Hindlimb muscle (tissue), 1 donor: ENCODE results near the gene GIPC2. TPM values are rescaled to one million over a fixed set of nuclear protein-coding genes. Genes with fewer than 3 reads are reported as not detected.
"Not testable (repeated sequence)": the region's sequence is repeated elsewhere in the genome, so short reads cannot be mapped to it uniquely, and the experiment has no call there.

Experiments
- DNase-seq: peaks from one replicate; pipeline ENCODE4 v3.0.0-alpha.2; 2013
- polyA plus RNA-seq: library from polyadenylated mRNA; unstranded; fragments of 120-200 nt; gene quantifications from one replicate; pipeline ENCODE4 v1.2.1, GENCODE V29; 2013; ENCODE audit not compliant: insufficient read length

GIPC2 gene
- polyA plus RNA-seq, 1 donor: 0.94 TPM

GRCh38 chr1:78069784-78070183 lies 24.0 kb downstream of the GIPC2 start:
- DNase-seq: no peak

- no peak for DNase-seq
Measured at GRCh38 chr1:78070210-78070609, 24.4 kb downstream of the GIPC2 start.

GRCh38 chr1:78070758-78071157 lies 25.0 kb downstream of the GIPC2 start:
- DNase-seq: no peak

- no peak for DNase-seq
Measured at GRCh38 chr1:78071696-78072095, 25.9 kb downstream of the GIPC2 start.

- no peak for DNase-seq
Measured at GRCh38 chr1:78072216-78072615, 26.4 kb downstream of the GIPC2 start.

- DNase-seq: no peak
Measured at GRCh38 chr1:78073441-78073840, 27.7 kb downstream of the GIPC2 start.

- DNase-seq: no peak
Measured at GRCh38 chr1:78075621-78076020, 29.9 kb downstream of the GIPC2 start.

- no peak for DNase-seq
Measured at GRCh38 chr1:78078358-78078757, 32.6 kb downstream of the GIPC2 start.

- no peak for DNase-seq
Measured at GRCh38 chr1:78079580-78079979, 33.8 kb downstream of the GIPC2 start.

- DNase-seq: no peak
Measured at GRCh38 chr1:78080767-78081166, 35.0 kb downstream of the GIPC2 start.

GRCh38 chr1:78081980-78082860 lies 36.5 kb downstream of the GIPC2 start:
- no peak for DNase-seq

GRCh38 chr1:78084639-78085038 lies 38.9 kb downstream of the GIPC2 start:
- not testable (repeated sequence) for DNase-seq

GRCh38 chr1:78086697-78087096 lies 40.9 kb downstream of the GIPC2 start:
- no peak for DNase-seq

GRCh38 chr1:78088015-78088414 lies 42.2 kb downstream of the GIPC2 start:
- DNase-seq: no peak

- DNase-seq: no peak
Measured at GRCh38 chr1:78088486-78088885, 42.7 kb downstream of the GIPC2 start.

GRCh38 chr1:78089010-78089409 lies 43.2 kb downstream of the GIPC2 start:
- no peak for DNase-seq

GRCh38 chr1:78090472-78091133 lies 44.8 kb downstream of the GIPC2 start:
- no peak for DNase-seq

- DNase-seq: no peak
Measured at GRCh38 chr1:78091215-78091813, 45.5 kb downstream of the GIPC2 start.

GRCh38 chr1:78091886-78092285 lies 46.1 kb downstream of the GIPC2 start:
- no peak for DNase-seq

- no peak for DNase-seq
Measured at GRCh38 chr1:78092643-78093042, 46.9 kb downstream of the GIPC2 start.

- no peak for DNase-seq
Measured at GRCh38 chr1:78093560-78093959, 47.8 kb downstream of the GIPC2 start.

- no peak for DNase-seq
Measured at GRCh38 chr1:78094639-78095038, 48.9 kb downstream of the GIPC2 start.

GRCh38 chr1:78095593-78095992 lies 49.8 kb downstream of the GIPC2 start:
- no peak for DNase-seq

GRCh38 chr1:78096017-78096416 lies 50.3 kb downstream of the GIPC2 start:
- no peak for DNase-seq
